ENCODE data around the gene MTA1.

The MTA1 gene

DNA sequence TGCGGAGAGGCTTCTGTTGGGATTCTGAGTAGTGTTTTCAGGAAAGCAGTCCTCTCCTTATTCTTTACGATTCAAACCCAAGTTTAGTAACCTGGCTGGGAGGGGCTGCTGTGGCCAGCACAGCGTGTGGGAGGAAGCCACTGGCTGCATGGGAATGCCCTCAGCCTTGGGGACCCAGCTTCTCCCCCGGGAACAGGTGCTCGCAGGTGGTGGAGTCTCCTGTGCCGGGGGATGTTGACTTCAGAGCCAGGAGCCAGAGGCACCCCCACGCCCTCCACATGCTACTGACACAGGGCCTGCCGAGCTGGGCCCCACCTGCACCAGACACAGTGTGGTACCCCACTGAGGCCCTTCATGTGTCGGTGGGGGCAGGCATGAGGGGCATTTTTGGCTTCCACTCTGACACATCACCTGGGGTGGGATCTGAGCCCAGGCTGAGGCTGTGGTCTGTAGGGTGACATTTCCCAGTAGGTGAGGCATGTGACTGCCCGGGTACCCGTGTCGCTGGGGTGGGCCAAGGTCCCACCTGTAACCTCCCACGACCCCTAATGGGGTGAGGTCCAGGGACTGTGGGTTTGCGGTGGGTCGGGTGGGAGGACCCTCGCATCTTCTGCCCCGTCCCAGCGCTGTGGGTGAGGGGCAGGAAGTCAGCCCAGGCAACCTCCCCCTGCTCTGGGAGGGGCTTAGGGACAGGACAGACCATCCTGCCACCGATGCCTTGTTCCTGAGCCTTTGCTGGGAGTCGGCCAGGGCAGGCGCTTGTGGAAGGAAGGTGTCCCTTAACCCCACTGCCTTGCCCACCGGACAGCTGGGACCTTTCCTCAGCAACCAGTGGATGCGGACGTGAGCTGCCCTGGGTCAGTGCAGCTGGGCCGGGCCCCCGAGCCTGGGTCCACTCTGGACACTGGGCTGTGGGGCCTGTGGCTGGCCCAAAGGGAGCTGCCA, 26.5 kb downstream of the MTA1 start:
- H3K27ac ChIP-seq (ENCODE audit: low read depth, low read length): no peak overlapping the region
- no peak overlapping the region for H3K4me2 ChIP-seq (ENCODE audit: low read length)
- TF ChIP-seq, protein P1, sequence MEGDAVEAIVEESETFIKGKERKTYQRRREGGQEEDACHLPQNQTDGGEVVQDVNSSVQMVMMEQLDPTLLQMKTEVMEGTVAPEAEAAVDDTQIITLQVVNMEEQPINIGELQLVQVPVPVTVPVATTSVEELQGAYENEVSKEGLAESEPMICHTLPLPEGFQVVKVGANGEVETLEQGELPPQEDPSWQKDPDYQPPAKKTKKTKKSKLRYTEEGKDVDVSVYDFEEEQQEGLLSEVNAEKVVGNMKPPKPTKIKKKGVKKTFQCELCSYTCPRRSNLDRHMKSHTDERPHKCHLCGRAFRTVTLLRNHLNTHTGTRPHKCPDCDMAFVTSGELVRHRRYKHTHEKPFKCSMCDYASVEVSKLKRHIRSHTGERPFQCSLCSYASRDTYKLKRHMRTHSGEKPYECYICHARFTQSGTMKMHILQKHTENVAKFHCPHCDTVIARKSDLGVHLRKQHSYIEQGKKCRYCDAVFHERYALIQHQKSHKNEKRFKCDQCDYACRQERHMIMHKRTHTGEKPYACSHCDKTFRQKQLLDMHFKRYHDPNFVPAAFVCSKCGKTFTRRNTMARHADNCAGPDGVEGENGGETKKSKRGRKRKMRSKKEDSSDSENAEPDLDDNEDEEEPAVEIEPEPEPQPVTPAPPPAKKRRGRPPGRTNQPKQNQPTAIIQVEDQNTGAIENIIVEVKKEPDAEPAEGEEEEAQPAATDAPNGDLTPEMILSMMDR (IDR thresholded peaks at IDR 0.05; ENCODE audit: low read depth, low read length, poor library complexity, severe bottlenecking): no peak
- TF ChIP-seq EZH2phosphoT487 (IDR thresholded peaks at IDR 0.05; ENCODE audit: borderline replicate concordance, low read length): no peak

DNA sequence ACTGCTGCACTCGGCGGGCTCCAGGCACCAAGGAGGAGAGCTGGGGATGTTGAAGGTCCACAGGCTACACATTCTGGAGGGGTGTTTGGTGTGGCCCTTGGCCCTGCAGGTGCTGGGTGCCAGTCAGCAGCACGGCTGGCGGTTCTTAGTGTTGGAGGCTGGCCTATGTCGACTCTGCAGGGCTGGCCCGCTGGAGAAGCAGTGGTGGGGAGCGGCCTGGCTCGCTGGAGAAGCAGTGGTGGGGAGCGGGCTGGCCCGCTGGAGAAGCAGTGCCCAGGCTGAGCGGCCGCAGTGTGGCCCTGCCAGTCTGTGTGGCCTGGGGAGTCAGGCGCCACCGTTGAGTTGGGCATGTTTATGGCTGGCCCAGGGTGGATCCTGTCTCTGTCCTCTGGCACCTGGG, 27.3 kb downstream of the MTA1 start:
- no peaks in the 10 kb centered on the region for H3K9me3 ChIP-seq (ENCODE audit: control insufficient read depth, insufficient read depth, low read length)
- peaks cover 16% of the 10 kb centered on the region for H3K79me2 ChIP-seq (ENCODE audit: control insufficient read depth, low read length)
- no peaks in the 10 kb centered on the region for H3K27me3 ChIP-seq (ENCODE audit: control insufficient read depth, low read length)
- H3K27ac ChIP-seq (ENCODE audit: low read depth, low read length): no peak overlapping the region
- 0 out of 2 replicates have a peak, but pooled peaks cover 3% of the 10 kb centered on the region for H4K20me1 ChIP-seq (ENCODE audit: control insufficient read depth, insufficient read depth, low read depth, low read length)
- H3K4me1 ChIP-seq (ENCODE audit: control insufficient read depth, low read length): no peaks in the 10 kb centered on the region
- TF ChIP-seq EZH2phosphoT487 (IDR thresholded peaks at IDR 0.05; ENCODE audit: borderline replicate concordance, low read length): no peak
- TF ChIP-seq, protein P1 (IDR thresholded peaks at IDR 0.05; ENCODE audit: low read depth, low read length, poor library complexity, severe bottlenecking): no peak
- peaks cover 45% of the 10 kb centered on the region for H3K36me3 ChIP-seq (ENCODE audit: control insufficient read depth, low read length)
- H3K4me3 ChIP-seq (ENCODE audit: low read length): no peak overlapping the region
- no peak overlapping the region for H3K4me2 ChIP-seq (ENCODE audit: low read length)
- no peaks in the 10 kb centered on the region for H3F3A ChIP-seq (ENCODE audit: control insufficient read depth, insufficient read depth)
- H3K9me2 ChIP-seq (replicated peaks; ENCODE audit: control insufficient read depth, low read length): no peaks in the 10 kb centered on the region

More for the DNA sequence above, 26.5 kb downstream of the MTA1 start:
- peaks cover 16% of the 10 kb centered on the region for H3K79me2 ChIP-seq (ENCODE audit: control insufficient read depth, low read length)
- H3F3A ChIP-seq (ENCODE audit: control insufficient read depth, insufficient read depth): no peaks in the 10 kb centered on the region
- no peaks in the 10 kb centered on the region for H3K27me3 ChIP-seq (ENCODE audit: control insufficient read depth, low read length)
- H3K36me3 ChIP-seq (ENCODE audit: control insufficient read depth, low read length): peaks cover 41% of the 10 kb centered on the region
- H3K9me3 ChIP-seq (ENCODE audit: control insufficient read depth, insufficient read depth, low read length): no peaks in the 10 kb centered on the region
- no peaks in the 10 kb centered on the region for H3K4me1 ChIP-seq (ENCODE audit: control insufficient read depth, low read length)
- 0 out of 2 replicates have a peak, but pooled peaks cover 3% of the 10 kb centered on the region for H4K20me1 ChIP-seq (ENCODE audit: control insufficient read depth, insufficient read depth, low read depth, low read length)
- H3K9me2 ChIP-seq (replicated peaks; ENCODE audit: control insufficient read depth, low read length): no peaks in the 10 kb centered on the region
- H3K4me3 ChIP-seq (ENCODE audit: low read length): no peak overlapping the region

DNA sequence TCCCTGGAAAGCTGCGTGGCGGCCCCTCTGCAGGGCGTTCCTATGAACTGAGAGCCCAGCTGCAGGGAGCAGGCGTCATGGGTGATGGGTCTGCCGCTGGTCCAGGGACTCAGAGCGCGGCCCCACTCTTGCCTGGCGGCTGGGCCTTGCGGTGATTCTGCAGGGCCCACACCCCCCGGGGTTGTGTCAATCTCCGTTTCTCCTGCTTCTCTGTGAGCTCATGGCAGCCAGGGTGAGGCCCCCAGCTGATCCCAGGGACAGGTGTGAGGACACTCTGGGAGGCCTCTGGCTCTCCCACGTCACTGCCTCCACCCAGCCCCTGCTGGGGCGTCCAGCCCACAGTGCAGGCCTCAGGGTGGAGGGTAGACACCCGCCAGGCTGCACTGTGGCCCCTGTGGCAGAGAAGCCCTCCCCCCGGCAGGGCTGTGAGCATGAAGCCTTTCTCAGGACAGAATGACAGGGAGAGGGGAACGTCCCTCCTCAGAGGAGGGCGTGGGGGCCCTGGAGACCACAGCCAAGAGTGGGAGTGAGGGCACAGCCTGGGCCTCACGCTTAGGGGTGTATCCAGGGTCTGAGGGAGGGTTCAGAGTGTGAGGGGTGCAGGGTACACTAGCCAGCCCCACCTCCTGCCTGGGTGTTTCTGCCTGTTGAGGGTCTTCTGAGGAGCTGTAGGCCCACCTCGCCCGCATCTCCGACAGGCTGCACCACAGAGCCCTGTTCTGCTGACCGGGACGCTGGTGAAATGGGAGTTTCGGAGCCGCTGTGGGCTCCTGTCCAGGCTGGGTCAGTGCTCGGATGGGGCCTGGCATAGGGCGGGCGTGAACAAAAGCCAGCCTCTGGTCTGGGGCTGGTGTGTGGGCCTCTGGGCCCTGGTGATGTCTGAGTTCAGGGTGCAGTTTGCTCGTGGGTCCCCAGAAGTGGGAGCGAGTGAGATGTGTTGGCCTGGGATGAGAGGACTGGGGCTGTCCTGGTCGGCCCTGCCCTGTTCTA, 28.3 kb downstream of the MTA1 start:
- H3K36me3 ChIP-seq (ENCODE audit: control insufficient read depth, low read length): peaks cover 44% of the 10 kb centered on the region
- no peaks in the 10 kb centered on the region for H3F3A ChIP-seq (ENCODE audit: control insufficient read depth, insufficient read depth)
- no peak overlapping the region for H3K4me3 ChIP-seq (ENCODE audit: low read length)
- no peak for TF ChIP-seq EZH2phosphoT487 (IDR thresholded peaks at IDR 0.05; ENCODE audit: borderline replicate concordance, low read length)
- TF ChIP-seq, protein P1 (IDR thresholded peaks at IDR 0.05; ENCODE audit: low read depth, low read length, poor library complexity, severe bottlenecking): no peak
- peaks cover 14% of the 10 kb centered on the region for H3K79me2 ChIP-seq (ENCODE audit: control insufficient read depth, low read length)
- no peak overlapping the region for H3K4me2 ChIP-seq (ENCODE audit: low read length)
- no peaks in the 10 kb centered on the region for H3K9me3 ChIP-seq (ENCODE audit: control insufficient read depth, insufficient read depth, low read length)
- H3K27me3 ChIP-seq (ENCODE audit: control insufficient read depth, low read length): no peaks in the 10 kb centered on the region
- no peaks in the 10 kb centered on the region for H3K9me2 ChIP-seq (replicated peaks; ENCODE audit: control insufficient read depth, low read length)
- H4K20me1 ChIP-seq (ENCODE audit: control insufficient read depth, insufficient read depth, low read depth, low read length): 0 out of 2 replicates have a peak, but pooled peaks cover 1% of the 10 kb centered on the region
- H3K4me1 ChIP-seq (ENCODE audit: control insufficient read depth, low read length): no peaks in the 10 kb centered on the region
- no peak overlapping the region for H3K27ac ChIP-seq (ENCODE audit: low read depth, low read length)
